Measurements from ENCODE around the gene CDH18.

GRCh38 chr5:19554524-19554923 lies 433.5 kb downstream of the CDH18 start:
- peak; percentile 15 for TF ChIP-seq CTCF (IDR thresholded peaks at IDR 0.05; ENCODE audit: poor library complexity, severe bottlenecking)
- TF ChIP-seq EZH2 (IDR thresholded peaks at IDR 0.05; ENCODE audit: borderline replicate concordance, insufficient read depth, low read length, poor library complexity, severe bottlenecking): no peak
- no peak for TF ChIP-seq POLR2AphosphoS5 (IDR thresholded peaks at IDR 0.05)
- no peak for TF ChIP-seq REST (IDR thresholded peaks at IDR 0.05; ENCODE audit: borderline replicate concordance)
- TF ChIP-seq EP300 (conservative IDR thresholded peaks at IDR 0.05; ENCODE audit: poor library complexity, severe bottlenecking): no peak
- TF ChIP-seq TAF1 (IDR thresholded peaks at IDR 0.05; ENCODE audit: low read depth): no peak
- TF ChIP-seq MXI1 (conservative IDR thresholded peaks at IDR 0.05; ENCODE audit: poor library complexity, severe bottlenecking): no peak
- TF ChIP-seq RAD21 (conservative IDR thresholded peaks at IDR 0.05): no peak
- TF ChIP-seq SMC3 (conservative IDR thresholded peaks at IDR 0.05; ENCODE audit: poor library complexity): peak; percentile 33

Data from neural cell (in vitro differentiated cells).